ENCODE results near the gene DOCK1. TPM values are rescaled to one million over a fixed set of nuclear protein-coding genes. Genes with fewer than 3 reads are reported as not detected.
A peak's percentile ranks its signal among the peaks of the same experiment; 100 is the strongest.

DOCK1 gene
- total RNA-seq, 2 donors from 2014 or later, result 72.4 to 89.3 TPM

GRCh38 chr10:126921974-126922525 is 16.8 kb downstream of the DOCK1 start:
- Mint-ChIP-seq H3K4me3 (no peak overlapping the region), H3K9me3 (peaks cover 5% of the 10 kb centered on the region), H3K36me3 (ENCODE audit: low read depth) (peaks cover 46% of the 10 kb centered on the region), H3K4me1 (peaks cover 13% of the 10 kb centered on the region), H3K27me3 (ENCODE audit: insufficient read depth) (no peaks in the 10 kb centered on the region), H3K27ac (no peak overlapping the region)
- Histone ChIP-seq H3K9me3 (ENCODE audit: control insufficient read depth, low read length) (no peaks in the 10 kb centered on the region), H3K27me3 (ENCODE audit: control insufficient read depth, insufficient read depth, low read length, poor library complexity, severe bottlenecking) (no peaks in the 10 kb centered on the region), H3K4me1 (ENCODE audit: control insufficient read depth, insufficient read depth, low read length) (no peaks in the 10 kb centered on the region), H3K36me3 (ENCODE audit: control insufficient read depth, insufficient read depth, low read length) (peaks cover 17% of the 10 kb centered on the region), H3K9ac (ENCODE audit: extremely low read depth, low read length, poor library complexity, severe bottlenecking) (no peak overlapping the region), H3K4me3 (ENCODE audit: low read length) (no peak overlapping the region), H3K27ac (ENCODE audit: low read depth, low read length) (no peak overlapping the region)
- WGBS, 2 experiments (ENCODE audit: insufficient coverage in 1 of 2, insufficient read length in 1 of 2), result 93 to 96% methylated on average over 3 to 4 of the region's 4 CpGs
- no peak for DNase-seq
- no peak for TF ChIP-seq CTCF (conservative IDR thresholded peaks at IDR 0.05)

GRCh38 chr10:126924180-126924914 is 19.1 kb downstream of the DOCK1 start:
- no peak for DNase-seq
- Histone ChIP-seq H3K9me3 (ENCODE audit: control insufficient read depth, low read length) (no peaks in the 10 kb centered on the region), H3K27ac (ENCODE audit: low read depth, low read length) (no peak overlapping the region), H3K4me1 (ENCODE audit: control insufficient read depth, insufficient read depth, low read length) (peaks cover 4% of the 10 kb centered on the region), H3K27me3 (ENCODE audit: control insufficient read depth, insufficient read depth, low read length, poor library complexity, severe bottlenecking) (no peaks in the 10 kb centered on the region), H3K36me3 (ENCODE audit: control insufficient read depth, insufficient read depth, low read length) (peaks cover 30% of the 10 kb centered on the region), H3K9ac (ENCODE audit: extremely low read depth, low read length, poor library complexity, severe bottlenecking) (no peak overlapping the region), H3K4me3 (ENCODE audit: low read length) (no peak overlapping the region)
- Mint-ChIP-seq H3K4me1 (peaks cover 15% of the 10 kb centered on the region), H3K4me3 (no peak overlapping the region), H3K36me3 (ENCODE audit: low read depth) (peaks cover 55% of the 10 kb centered on the region), H3K27ac (peak overlapping the region; percentile 70), H3K9me3 (peaks cover 5% of the 10 kb centered on the region), H3K27me3 (ENCODE audit: insufficient read depth) (no peaks in the 10 kb centered on the region)
- no peak for TF ChIP-seq CTCF (conservative IDR thresholded peaks at IDR 0.05)
- WGBS, 2 experiments (ENCODE audit: insufficient coverage in 1 of 2, insufficient read length in 1 of 2), result 69 to 77% methylated on average over 6 of the region's 6 CpGs

GRCh38 chr10:126924915-126925300 is 19.7 kb downstream of the DOCK1 start:
- no peaks in the 10 kb centered on the region for H3K27me3 ChIP-seq (ENCODE audit: control insufficient read depth, insufficient read depth, low read length, poor library complexity, severe bottlenecking)
- H3K36me3 ChIP-seq (ENCODE audit: control insufficient read depth, insufficient read depth, low read length), result peaks cover 30% of the 10 kb centered on the region
- H3K27ac Mint-ChIP-seq, result no peak overlapping the region
- peaks cover 4% of the 10 kb centered on the region for H3K4me1 ChIP-seq (ENCODE audit: control insufficient read depth, insufficient read depth, low read length)
- H3K9me3 Mint-ChIP-seq, result peaks cover 5% of the 10 kb centered on the region
- H3K9me3 ChIP-seq (ENCODE audit: control insufficient read depth, low read length), result no peaks in the 10 kb centered on the region
- H3K36me3 Mint-ChIP-seq (ENCODE audit: low read depth), result peaks cover 50% of the 10 kb centered on the region
- H3K4me1 Mint-ChIP-seq, result peaks cover 10% of the 10 kb centered on the region
- no peak overlapping the region for H3K27ac ChIP-seq (ENCODE audit: low read depth, low read length)
- DNase-seq, result no peak
- TF ChIP-seq CTCF (conservative IDR thresholded peaks at IDR 0.05), result no peak
- H3K9ac ChIP-seq (ENCODE audit: extremely low read depth, low read length, poor library complexity, severe bottlenecking), result no peak overlapping the region
- no peak overlapping the region for H3K4me3 ChIP-seq (ENCODE audit: low read length)
- 87 to 93% methylated on average over 3 of the region's 3 CpGs for WGBS, 2 experiments (ENCODE audit: insufficient coverage in 1 of 2, insufficient read length in 1 of 2)
- no peak overlapping the region for H3K4me3 Mint-ChIP-seq
- no peaks in the 10 kb centered on the region for H3K27me3 Mint-ChIP-seq (ENCODE audit: insufficient read depth)

Measured in endodermal cell (in vitro differentiated cells).